GM18499 (cell line): ENCODE measurements around the gene ENTPD1.
"Not testable (repeated sequence)": the region's sequence is repeated elsewhere in the genome, so short reads cannot be mapped to it uniquely, and the experiment has no call there.

ENCODE experiments used
- ATAC-seq: cut with Tn5 transposase; IDR thresholded peaks from one replicate; pipeline ENCODE4 v1.9.1; 2021; ENCODE audit warnings: moderate number of reproducible peaks; ENCODE audit not compliant: insufficient read depth, unreplicated experiment

The ENTPD1 gene

GRCh38 chr10:95793401-95794045 lies 37.6 kb downstream of the ENTPD1 start:
- no peak for ATAC-seq

DNA sequence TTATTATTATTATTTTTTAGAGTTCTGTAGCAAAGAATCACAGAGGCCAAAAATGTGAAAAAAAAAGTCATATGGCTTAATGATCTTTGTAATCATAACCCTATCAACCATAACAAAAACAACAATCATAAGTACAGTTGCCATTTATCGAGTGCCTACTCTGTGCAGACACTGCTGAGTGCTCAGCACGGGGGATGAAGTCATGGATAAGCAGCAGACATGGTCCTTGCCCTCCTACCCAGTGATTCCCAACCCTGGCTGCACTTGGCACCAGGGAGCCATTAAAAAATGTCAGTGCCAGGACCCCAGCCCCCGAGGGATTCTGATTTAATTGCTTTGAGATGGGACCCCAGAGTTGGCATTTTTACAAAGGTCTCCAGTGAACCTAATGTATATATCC lies 38.2 kb downstream of the ENTPD1 start:
- ATAC-seq = no peak

GRCh38 chr10:95795602-95796001 lies 39.6 kb downstream of the ENTPD1 start:
- ATAC-seq = no peak

DNA sequence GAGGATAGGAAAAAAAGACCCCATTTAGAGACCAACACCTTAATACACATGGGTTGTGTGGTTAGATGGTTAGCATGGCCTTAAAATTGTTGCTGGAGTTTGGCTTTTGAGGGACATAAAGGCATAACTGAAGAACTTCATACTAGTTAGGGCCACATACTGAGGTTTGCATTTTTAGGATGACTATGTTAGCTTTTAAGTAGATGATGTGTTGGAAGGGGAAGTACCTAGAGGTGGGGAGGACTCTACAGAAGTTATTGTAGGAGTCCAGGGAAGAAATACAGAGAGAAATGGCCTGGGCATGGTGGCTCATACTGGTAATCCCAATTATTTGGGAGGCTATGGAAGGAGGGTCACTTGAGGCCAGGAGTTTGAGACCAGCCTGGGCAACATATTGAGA lies 40.5 kb downstream of the ENTPD1 start:
- no peak for ATAC-seq

GRCh38 chr10:95798096-95798855 lies 42.3 kb downstream of the ENTPD1 start:
- no peak for ATAC-seq

DNA sequence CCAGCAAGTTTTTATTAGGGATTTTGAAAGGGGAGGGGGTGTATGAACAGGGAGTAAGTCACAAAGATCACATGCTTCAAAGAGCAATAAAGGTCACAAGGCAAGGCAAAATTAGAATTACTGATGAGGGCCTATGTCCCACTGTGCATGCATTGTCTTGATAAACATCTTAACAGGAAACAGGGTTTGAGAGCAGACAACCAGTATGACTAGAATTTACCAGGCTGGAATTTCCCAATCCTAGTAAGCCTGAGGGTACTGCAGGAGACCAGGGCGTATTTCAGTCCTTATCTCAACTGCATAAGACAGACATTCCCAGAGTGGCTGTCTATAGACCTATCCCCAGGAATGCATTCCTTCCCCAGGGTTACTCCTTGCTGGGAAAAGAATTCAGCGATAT lies 44.3 kb downstream of the ENTPD1 start:
- not testable (repeated sequence) for ATAC-seq

GRCh38 chr10:95806687-95807380 lies 50.9 kb downstream of the ENTPD1 start:
- ATAC-seq = not testable (repeated sequence)

- ATAC-seq = not testable (repeated sequence)
Observed at GRCh38 chr10:95808705-95809308, 52.8 kb downstream of the ENTPD1 start.

DNA sequence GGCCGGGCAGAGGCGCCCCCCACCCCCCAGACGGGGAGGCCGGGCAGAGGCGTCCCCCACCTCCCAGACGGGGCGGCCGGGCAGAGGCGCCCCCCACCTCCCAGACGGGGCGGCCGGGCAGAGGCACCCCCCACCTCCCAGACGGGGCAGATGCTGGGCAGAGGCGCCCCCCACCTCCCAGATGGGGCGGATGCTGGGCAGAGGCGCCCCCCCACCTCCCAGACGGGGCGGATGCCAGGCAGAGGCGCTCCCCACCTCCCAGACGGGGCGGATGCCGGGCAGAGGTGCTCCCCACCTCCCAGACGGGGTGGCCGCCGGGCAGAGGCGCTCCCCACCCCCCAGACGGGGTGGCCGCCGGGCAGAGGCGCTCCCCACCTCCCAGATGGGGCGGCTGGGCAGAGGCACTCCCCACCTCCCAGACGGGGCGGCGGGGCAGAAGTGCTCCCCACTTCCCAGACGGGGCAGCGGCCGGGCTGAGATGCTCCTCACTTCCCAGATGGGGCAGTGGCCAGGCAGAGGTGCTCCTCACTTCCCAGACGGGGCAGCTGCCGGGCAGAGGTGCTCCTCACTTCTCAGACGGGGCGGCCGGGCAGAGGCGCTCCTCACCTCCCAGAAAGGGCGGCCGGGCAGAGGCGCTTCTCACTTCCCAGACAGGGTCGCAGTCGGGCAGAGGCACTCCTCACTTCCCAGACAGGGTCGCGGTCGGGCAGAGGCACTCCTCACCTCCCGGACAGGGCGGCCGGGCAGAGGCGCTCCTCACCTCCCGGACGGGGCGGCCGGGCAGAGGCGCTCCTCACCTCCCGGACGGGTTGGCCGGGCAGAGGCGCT lies 53.6 kb downstream of the ENTPD1 start:
- ATAC-seq = no peak

- ATAC-seq = no peak
Observed at GRCh38 chr10:95810198-95810976, 54.4 kb downstream of the ENTPD1 start.

DNA sequence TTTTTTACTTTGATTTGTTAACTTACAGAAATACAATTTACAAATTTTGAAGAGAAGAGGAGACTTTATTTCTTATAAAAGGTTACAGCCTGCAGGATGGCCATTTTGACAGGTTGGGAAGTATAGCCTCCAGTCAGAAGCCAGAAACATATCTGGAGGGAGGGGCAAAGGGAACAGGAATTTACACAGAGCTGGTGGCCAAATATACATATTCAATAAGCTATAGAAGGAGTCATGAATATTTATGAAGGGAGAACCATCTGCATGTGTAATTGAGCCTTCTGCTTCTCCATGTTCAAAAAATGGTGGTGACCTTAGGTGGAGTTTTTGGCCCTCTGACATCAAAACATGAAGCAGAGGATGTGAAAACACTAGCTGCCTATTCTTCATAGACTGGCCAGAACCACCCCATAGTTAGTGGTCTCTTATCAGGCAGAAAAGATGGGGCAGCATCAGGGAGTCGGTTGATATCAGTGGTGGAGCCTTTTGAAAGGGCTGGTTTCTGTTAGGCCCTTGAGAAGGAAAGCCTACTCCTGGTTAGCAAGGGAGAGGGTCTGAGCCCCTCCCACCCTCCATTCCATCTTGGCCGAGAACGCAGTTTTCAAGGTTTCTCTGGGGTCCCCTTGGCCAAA lies 57.2 kb downstream of the ENTPD1 start:
- no peak for ATAC-seq

DNA sequence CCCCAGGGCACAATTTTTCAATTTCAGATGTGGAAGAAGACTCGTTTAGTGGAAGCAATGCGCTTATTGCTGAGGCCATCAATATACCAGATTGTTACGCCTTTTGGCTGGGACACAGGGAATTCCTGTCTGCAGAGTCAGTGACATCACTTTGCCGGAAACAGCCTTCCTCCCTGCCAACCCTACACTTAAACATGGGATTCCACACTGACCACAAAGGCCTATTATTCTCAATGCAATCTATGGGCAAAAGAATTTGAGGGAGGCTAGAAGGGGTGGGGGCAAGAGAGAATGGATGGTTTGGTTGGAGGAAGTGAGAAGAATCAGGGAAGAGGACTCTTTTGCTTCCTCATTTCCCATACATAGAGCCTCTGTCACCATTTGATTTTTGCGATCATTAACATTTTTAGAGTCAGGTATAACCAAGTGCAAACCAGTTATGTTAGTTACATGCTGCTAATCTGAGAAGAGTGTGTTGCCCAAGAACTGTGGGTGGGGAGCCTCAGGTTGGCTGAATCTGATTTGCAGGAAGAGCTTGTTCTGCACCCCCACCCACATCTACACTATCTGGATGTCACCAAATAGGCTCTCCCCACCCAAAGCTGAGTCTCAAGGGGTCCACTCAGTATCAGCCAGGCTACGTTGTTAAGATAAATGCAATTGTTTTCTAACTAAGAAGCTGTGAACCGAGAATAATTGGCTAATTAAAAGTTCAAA lies 58.2 kb downstream of the ENTPD1 start:
- ATAC-seq = no peak

DNA sequence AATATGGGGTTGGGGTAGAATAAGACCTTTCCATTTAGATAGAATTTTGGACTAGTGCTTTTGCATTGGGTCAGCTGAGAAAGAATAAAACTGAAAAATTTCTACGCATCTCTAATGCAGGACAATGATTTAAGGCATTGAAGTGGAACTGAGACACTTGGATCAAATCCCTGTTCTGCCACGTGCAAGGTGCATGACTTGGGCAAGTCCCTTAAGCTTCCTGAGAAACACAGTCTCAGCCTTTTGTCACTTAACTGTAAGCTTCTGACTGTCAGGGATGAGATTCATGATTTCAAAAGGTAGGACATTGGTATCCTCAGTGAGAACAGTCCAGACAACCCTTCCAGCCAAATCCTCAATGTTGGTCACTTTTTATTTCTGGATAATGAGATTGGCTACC lies 59.2 kb downstream of the ENTPD1 start:
- no peak for ATAC-seq

DNA sequence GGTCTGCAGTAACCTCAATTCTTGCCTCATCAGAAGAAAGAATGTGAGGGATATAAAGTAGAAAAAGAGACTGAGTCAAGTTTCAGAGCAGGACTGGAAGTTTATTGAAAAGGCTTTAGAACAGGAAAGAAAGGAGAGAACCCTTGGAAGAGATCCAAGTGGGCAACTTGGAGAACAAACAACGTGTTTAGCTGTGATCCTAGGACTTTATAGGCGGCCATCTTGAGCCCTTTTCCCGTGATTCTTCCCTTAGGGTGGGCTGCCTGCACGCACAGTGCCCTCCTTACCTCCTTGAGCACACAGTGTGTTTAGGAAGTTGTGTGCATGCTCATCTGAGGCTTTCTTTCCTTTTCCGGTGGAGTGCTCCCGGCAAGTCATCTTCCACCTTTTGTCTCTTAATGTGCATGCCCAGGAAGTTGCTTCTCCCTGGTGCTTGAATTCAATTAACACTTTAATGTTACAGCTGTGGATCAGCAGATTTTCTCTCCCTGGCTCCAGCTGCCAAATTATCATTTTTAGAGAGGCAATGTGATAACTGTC lies 59.8 kb downstream of the ENTPD1 start:
- no peak for ATAC-seq

DNA sequence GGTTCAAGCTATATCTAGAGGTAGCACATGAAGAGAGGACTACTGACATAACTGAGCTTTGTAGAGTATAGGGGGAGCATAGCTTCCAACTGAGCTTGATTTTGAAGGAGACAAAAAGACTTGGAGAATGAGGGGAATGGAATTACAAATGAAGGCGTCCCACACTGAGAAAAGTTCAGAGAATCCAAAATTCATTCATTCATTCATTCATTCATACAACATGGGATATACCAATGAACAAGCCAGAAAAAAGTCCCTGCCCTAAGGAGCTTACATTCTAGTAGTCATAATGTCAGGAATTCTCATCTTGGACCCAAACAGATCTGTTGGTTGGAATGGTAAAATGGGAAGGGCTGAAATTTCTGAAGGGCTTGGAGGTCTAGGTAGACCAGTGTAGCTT lies 62.0 kb downstream of the ENTPD1 start:
- no peak for ATAC-seq

DNA sequence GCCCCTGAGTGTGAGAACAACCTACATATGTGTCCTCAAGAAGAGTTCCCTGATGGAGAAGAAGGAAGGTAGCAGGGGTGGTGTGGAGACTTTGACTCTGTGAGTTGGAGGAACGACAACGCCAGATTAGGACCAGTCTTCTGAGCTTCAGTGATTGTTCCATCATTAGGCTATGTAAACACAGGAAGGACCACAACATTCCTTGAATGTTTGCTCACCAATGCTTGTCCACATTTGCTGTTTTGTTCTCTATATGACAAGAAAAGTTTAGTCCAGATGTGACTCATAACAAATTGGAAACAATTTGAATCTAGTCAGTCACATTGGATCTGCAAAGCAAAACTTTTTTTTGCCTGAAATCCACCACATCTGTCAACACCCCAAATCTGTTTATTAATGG lies 62.7 kb downstream of the ENTPD1 start:
- ATAC-seq = no peak

GRCh38 chr10:95819620-95820329 lies 63.8 kb downstream of the ENTPD1 start:
- ATAC-seq = no peak
